ENCODE results near the gene PRKG1.

DNA sequence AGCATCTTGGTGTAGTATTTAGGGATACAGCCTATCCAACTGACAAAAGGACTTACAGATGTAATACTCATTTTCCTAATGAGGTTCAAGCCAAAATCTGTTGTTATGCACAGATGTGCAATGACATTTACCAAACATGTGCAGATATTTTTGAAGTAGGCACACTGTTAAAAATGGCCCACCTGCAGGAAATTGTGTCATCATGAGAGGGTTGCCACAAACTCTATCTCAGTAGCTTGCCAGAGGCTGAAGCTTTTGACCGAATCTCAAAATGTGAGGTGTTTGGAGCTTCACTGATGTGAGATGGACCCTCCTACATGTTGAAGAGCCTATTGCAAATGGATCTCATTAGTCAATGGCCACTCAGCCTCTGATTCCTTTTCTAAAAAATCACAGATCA is 714.8 kb downstream of the PRKG1 start:
- TF ChIP-seq, protein P1, sequence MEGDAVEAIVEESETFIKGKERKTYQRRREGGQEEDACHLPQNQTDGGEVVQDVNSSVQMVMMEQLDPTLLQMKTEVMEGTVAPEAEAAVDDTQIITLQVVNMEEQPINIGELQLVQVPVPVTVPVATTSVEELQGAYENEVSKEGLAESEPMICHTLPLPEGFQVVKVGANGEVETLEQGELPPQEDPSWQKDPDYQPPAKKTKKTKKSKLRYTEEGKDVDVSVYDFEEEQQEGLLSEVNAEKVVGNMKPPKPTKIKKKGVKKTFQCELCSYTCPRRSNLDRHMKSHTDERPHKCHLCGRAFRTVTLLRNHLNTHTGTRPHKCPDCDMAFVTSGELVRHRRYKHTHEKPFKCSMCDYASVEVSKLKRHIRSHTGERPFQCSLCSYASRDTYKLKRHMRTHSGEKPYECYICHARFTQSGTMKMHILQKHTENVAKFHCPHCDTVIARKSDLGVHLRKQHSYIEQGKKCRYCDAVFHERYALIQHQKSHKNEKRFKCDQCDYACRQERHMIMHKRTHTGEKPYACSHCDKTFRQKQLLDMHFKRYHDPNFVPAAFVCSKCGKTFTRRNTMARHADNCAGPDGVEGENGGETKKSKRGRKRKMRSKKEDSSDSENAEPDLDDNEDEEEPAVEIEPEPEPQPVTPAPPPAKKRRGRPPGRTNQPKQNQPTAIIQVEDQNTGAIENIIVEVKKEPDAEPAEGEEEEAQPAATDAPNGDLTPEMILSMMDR (conservative IDR thresholded peaks at IDR 0.05; ENCODE audit: low read depth in 2 of 2) = no peak
- no peak for TF ChIP-seq EZH2 (IDR thresholded peaks at IDR 0.05; ENCODE audit: low read depth, unreplicated experiment)
- TF ChIP-seq, protein P2, sequence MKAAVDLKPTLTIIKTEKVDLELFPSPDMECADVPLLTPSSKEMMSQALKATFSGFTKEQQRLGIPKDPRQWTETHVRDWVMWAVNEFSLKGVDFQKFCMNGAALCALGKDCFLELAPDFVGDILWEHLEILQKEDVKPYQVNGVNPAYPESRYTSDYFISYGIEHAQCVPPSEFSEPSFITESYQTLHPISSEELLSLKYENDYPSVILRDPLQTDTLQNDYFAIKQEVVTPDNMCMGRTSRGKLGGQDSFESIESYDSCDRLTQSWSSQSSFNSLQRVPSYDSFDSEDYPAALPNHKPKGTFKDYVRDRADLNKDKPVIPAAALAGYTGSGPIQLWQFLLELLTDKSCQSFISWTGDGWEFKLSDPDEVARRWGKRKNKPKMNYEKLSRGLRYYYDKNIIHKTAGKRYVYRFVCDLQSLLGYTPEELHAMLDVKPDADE (IDR thresholded peaks at IDR 0.05) = no peak
- TF ChIP-seq EZH2phosphoT487 (IDR thresholded peaks at IDR 0.05; ENCODE audit: unreplicated experiment) = no peak
- TF ChIP-seq, protein P3, sequence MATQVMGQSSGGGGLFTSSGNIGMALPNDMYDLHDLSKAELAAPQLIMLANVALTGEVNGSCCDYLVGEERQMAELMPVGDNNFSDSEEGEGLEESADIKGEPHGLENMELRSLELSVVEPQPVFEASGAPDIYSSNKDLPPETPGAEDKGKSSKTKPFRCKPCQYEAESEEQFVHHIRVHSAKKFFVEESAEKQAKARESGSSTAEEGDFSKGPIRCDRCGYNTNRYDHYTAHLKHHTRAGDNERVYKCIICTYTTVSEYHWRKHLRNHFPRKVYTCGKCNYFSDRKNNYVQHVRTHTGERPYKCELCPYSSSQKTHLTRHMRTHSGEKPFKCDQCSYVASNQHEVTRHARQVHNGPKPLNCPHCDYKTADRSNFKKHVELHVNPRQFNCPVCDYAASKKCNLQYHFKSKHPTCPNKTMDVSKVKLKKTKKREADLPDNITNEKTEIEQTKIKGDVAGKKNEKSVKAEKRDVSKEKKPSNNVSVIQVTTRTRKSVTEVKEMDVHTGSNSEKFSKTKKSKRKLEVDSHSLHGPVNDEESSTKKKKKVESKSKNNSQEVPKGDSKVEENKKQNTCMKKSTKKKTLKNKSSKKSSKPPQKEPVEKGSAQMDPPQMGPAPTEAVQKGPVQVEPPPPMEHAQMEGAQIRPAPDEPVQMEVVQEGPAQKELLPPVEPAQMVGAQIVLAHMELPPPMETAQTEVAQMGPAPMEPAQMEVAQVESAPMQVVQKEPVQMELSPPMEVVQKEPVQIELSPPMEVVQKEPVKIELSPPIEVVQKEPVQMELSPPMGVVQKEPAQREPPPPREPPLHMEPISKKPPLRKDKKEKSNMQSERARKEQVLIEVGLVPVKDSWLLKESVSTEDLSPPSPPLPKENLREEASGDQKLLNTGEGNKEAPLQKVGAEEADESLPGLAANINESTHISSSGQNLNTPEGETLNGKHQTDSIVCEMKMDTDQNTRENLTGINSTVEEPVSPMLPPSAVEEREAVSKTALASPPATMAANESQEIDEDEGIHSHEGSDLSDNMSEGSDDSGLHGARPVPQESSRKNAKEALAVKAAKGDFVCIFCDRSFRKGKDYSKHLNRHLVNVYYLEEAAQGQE (IDR thresholded peaks at IDR 0.05; ENCODE audit: unreplicated experiment) = no peak
- no peak for TF ChIP-seq CREB1 (CRISPR knock-in tag; IDR thresholded peaks at IDR 0.05; ENCODE audit: low read depth)

Data from GM23338 (cell line).